HL-60 (cell line): ENCODE measurements around the gene CRYBG2.

Experiments used
- GABPA ChIP-seq: IDR thresholded peaks from 2 replicates; pipeline ENCODE4 v1.6.1; 2012; ENCODE audit warnings: low read depth
- POLR2AphosphoS5 ChIP-seq: IDR thresholded peaks from 2 replicates; pipeline ENCODE4 v1.6.1; 2012; ENCODE audit warnings: low read depth
- SPI1 ChIP-seq: IDR thresholded peaks from 2 replicates; pipeline ENCODE4 v1.6.1; 2012; ENCODE audit warnings: low read depth, mild to moderate bottlenecking, borderline replicate concordance
- TF ChIP-seq, protein P1 (sequence below): IDR thresholded peaks from one replicate; pipeline ENCODE4 v1.5.1; 2011; ENCODE audit warnings: low read length, control low read depth, inconsistent platforms; ENCODE audit not compliant: insufficient read depth
- TF ChIP-seq, protein P2 (sequence below): IDR thresholded peaks from 2 replicates; pipeline ENCODE4 v1.6.1; 2012; ENCODE audit warnings: low read depth; ENCODE audit not compliant: insufficient replicate concordance

DNA sequence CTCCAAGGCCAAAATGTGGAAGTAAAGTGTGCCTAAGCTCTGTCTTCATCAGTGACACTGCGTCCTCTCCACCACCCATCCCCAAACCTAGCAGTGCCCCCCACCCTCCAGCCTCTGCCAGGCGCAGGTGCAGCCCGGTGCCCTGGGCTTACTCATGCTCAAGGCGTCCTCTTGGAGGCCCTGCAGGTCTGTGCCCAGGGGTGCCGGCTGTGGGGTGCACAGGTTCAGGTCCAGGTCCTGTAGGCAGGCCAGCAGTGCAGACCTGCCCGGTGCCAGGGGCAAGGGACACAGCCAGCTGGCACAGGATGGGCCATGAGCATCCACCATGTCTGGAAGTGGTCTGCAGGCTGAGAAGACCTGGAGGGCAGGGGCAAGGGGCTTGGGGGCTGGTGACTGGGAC, 13.5 kb upstream of the CRYBG2 start:
- no peak for TF ChIP-seq GABPA
- TF ChIP-seq POLR2AphosphoS5 = no peak
- TF ChIP-seq, protein P1, sequence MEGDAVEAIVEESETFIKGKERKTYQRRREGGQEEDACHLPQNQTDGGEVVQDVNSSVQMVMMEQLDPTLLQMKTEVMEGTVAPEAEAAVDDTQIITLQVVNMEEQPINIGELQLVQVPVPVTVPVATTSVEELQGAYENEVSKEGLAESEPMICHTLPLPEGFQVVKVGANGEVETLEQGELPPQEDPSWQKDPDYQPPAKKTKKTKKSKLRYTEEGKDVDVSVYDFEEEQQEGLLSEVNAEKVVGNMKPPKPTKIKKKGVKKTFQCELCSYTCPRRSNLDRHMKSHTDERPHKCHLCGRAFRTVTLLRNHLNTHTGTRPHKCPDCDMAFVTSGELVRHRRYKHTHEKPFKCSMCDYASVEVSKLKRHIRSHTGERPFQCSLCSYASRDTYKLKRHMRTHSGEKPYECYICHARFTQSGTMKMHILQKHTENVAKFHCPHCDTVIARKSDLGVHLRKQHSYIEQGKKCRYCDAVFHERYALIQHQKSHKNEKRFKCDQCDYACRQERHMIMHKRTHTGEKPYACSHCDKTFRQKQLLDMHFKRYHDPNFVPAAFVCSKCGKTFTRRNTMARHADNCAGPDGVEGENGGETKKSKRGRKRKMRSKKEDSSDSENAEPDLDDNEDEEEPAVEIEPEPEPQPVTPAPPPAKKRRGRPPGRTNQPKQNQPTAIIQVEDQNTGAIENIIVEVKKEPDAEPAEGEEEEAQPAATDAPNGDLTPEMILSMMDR = no peak
- TF ChIP-seq, protein P2, sequence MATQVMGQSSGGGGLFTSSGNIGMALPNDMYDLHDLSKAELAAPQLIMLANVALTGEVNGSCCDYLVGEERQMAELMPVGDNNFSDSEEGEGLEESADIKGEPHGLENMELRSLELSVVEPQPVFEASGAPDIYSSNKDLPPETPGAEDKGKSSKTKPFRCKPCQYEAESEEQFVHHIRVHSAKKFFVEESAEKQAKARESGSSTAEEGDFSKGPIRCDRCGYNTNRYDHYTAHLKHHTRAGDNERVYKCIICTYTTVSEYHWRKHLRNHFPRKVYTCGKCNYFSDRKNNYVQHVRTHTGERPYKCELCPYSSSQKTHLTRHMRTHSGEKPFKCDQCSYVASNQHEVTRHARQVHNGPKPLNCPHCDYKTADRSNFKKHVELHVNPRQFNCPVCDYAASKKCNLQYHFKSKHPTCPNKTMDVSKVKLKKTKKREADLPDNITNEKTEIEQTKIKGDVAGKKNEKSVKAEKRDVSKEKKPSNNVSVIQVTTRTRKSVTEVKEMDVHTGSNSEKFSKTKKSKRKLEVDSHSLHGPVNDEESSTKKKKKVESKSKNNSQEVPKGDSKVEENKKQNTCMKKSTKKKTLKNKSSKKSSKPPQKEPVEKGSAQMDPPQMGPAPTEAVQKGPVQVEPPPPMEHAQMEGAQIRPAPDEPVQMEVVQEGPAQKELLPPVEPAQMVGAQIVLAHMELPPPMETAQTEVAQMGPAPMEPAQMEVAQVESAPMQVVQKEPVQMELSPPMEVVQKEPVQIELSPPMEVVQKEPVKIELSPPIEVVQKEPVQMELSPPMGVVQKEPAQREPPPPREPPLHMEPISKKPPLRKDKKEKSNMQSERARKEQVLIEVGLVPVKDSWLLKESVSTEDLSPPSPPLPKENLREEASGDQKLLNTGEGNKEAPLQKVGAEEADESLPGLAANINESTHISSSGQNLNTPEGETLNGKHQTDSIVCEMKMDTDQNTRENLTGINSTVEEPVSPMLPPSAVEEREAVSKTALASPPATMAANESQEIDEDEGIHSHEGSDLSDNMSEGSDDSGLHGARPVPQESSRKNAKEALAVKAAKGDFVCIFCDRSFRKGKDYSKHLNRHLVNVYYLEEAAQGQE = no peak
- TF ChIP-seq SPI1 = no peak
